Measurements from ENCODE around the gene PCBP4.
A peak's percentile ranks its signal among the peaks of the same experiment; 100 is the strongest.
"Not testable (repeated sequence)": the region's sequence is repeated elsewhere in the genome, so short reads cannot be mapped to it uniquely, and the experiment has no call there.

The PCBP4 gene

GRCh38 chr3:51995346-51996163 is 28.3 kb upstream of the PCBP4 start, which contains the start of gene RPL29:
Gene RPL29 (minus strand): TSS chr3:51995895. CDS start chr3:51995461, 434 bp downstream.
- peak; percentile 74 to 84 for DNase-seq (ENCODE audit: extremely low read depth in 1 of 2, low read depth in 1 of 2)

- no peak for DNase-seq (ENCODE audit: extremely low read depth in 1 of 2, low read depth in 1 of 2)
These were observed 27.3 kb upstream of the PCBP4 start for GRCh38 chr3:51994530-51994929.

GRCh38 chr3:51993657-51994056 is 26.4 kb upstream of the PCBP4 start:
- not testable (repeated sequence) for DNase-seq (ENCODE audit: extremely low read depth in 1 of 2, low read depth in 1 of 2)

- no peak for DNase-seq (ENCODE audit: extremely low read depth in 1 of 2, low read depth in 1 of 2)
These were observed 24.9 kb upstream of the PCBP4 start for GRCh38 chr3:51992017-51992682.

GRCh38 chr3:51990501-51990971 is 23.3 kb upstream of the PCBP4 start:
- DNase-seq (ENCODE audit: extremely low read depth in 1 of 2, low read depth in 1 of 2): not testable (repeated sequence)

DNA sequence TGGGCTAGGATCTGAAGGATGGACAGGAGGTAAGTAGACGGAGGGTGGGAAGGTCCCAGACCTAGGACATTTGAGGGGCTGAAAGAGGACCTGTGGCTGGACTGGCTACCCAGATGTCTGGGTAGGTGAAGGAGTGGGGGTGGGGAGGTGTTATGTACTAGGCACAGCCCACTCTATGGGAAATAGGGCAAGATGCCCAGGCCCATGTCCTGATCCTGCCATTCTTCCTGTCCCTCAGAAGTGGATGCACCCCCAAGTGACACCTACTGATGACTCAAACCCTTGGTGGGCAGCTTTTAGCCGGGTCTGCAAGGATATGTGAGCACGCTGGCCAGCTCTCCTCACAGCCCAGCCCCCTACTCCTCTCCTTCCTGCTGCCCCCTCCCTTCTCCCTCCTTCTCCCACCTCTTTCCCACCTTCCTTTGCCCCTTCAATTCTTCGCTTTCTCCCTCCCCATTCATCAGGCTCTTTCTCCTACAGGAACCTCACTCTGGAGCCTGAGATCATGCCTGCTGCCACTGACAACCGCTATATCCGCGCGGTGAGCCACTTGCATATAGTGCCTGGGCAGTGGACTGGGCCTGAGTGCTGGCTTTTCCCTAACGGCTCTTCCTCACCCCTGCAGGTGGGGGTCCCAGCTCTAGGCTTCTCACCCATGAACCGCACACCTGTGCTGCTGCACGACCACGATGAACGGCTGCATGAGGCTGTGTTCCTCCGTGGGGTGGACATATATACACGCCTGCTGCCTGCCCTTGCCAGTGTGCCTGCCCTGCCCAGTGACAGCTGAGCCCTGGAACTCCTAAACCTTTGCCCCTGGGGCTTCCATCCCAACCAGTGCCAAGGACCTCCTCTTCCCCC is 21.3 kb upstream of the PCBP4 start:
- DNase-seq (ENCODE audit: extremely low read depth in 1 of 2, low read depth in 1 of 2): no peak

DNA sequence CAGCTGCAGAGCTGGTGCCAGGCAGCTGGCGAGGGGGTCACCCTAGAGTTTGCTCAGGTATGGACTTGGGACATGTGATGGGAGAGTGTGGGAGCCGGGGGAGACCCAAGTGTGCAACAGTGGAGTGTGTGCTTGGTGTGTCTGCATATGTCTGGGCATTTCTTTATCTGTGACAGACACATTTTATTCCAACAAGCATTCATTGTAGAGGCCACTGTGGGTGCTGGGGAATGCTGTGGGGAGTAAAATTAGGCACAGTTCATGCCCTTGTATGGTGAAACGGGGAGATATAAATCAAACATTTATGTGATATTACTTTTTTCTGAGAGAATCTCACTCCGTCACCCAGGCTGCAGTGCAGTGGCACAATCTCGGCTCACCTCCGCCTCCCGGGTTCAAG is 20.3 kb upstream of the PCBP4 start:
- DNase-seq (ENCODE audit: extremely low read depth in 1 of 2, low read depth in 1 of 2): no peak

- DNase-seq (ENCODE audit: extremely low read depth in 1 of 2, low read depth in 1 of 2): no peak
These were observed 19.0 kb upstream of the PCBP4 start for GRCh38 chr3:51986010-51986947.

- DNase-seq (ENCODE audit: extremely low read depth in 1 of 2, low read depth in 1 of 2): no peak
These were observed 17.8 kb upstream of the PCBP4 start for GRCh38 chr3:51985063-51985462.

DNA sequence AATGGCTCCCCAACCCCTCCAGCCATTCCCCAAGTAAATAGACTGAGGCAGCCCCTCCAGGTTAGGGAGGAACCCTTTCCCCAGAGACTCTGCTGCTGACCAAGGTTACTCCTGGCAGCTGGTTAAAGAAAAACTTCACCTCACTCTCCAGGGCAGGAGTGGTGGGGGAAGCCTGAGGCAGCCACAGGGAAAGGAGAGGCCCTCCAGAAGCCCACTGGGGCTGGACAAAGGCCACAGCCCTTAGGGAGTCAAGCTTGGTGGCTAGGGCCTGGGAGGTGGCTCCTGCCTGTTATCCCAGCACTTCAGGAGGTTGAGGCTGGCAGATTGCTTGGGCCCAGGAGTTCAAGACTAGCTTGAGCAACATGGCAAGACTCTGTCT is 17.0 kb upstream of the PCBP4 start:
- no peak for DNase-seq (ENCODE audit: extremely low read depth in 1 of 2, low read depth in 1 of 2)

DNA sequence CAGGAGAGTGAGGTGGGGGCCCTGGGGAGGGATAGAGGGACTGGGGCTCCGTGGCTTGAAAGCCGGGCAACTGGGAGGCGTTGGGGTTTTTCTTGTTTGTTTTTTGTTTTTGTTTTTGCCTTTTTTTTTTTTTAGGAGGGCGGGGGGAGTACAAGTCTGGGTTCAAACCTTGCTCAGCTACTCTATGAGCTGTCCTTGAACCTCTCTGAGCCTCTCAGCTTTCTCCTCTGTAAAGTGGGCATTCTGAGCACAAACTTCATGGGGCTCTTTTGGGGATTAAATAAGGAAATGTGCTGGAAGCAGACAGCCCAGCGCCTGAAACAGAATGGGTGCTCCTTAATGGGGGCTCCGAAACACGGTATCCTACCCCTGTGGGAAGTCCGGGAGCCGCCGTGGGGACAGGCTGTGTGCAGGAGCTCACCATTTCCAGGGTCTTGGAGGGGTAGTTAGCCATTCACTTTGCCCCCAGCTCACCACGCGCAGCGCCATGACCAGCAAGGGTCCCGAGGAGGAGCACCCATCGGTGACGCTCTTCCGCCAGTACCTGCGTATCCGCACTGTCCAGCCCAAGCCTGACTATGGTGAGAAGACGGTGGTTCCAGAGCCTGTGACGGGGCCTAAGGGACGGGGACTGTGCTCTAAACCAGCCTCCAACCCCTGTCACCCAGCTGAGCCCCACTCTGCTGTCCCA is 16.5 kb upstream of the PCBP4 start:
- no peak for DNase-seq (ENCODE audit: extremely low read depth in 1 of 2, low read depth in 1 of 2)

DNA sequence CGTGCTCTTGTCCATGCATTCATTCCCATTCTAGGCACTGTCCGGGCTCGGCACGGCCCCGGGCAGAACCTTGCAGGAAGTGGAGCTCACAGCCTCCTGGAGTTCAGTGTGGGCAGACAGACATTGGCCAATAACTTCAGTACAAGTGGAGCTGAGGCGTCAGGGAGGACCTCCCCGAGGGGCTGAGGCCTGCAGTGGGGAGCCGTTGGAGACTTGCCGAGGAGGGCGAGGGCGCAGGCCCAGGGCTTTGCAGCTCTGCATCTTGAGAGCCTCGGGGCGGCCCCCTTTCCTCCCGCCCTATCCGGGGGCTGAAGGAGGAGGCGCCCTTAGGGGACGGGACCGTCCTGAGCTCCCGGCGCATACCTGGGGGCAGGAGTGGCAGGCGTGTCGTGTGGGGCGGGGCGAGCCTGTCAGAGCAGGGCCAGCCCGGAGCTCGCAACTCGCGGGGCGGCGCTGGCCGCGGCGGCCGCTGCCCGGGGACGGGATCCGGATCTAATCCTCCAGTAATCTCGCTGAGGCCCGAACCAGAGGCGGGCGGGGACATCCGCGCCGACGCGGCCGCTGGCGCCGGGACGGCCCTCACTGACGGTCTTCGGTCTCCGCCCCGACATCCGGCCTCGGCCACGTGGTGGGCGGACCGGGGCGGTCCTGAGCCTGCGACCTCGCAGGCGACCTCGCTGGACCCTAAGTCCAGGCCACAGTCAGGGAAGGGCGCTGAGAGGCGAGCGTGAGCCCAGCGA is 15.8 kb upstream of the PCBP4 start, which contains the start of gene ACY1:
Gene ACY1 (plus strand): TSS at position 698 of the 740 bp plus-strand sequence. CDS start 530 bp downstream, outside the sequence.
- DNase-seq (ENCODE audit: extremely low read depth in 1 of 2, low read depth in 1 of 2): peak; percentile 69 to 82

- peak in 1 of 2 donors; percentile 22 for DNase-seq (ENCODE audit: extremely low read depth in 1 of 2, low read depth in 1 of 2)
These were observed 15.1 kb upstream of the PCBP4 start for GRCh38 chr3:51982352-51982837.

DNA sequence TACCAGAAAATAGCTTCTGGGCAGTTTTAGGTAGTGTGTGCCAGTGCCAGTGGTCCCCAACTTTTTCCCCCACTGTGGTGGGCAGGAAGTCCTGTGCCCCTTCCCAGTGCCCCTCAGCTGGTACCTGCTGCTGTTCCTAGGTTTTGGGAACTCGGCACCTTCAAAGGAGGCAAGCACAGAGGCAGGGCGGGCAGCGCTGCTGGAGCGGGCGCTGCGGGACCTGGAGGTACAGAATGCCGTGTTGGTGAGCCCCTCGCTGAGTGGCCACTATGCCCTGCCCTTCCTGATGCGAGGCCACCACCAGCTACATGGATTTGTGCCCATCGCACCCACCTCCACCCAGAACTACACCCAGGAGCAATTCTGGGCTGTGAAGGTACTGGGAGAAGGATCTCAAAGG is 13.0 kb upstream of the PCBP4 start:
- DNase-seq (ENCODE audit: extremely low read depth in 1 of 2, low read depth in 1 of 2): no peak

DNA sequence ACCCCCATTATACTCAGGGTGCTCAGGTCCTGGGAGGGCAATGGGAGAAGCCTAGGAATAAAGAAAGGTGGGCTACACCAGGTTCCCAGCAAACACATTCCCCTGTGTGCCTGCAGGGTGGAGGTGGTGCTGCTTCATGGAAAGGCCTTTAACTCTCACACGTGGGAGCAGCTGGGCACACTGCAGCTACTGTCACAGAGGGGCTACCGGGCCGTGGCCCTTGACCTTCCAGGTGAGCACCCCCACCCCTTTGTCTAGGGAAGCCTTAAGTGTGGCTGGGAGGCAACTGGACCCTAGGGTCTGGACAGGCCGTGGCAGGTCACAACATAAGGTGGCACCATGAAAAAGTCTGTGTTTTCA is 10.9 kb upstream of the PCBP4 start:
- no peak for DNase-seq (ENCODE audit: extremely low read depth in 1 of 2, low read depth in 1 of 2)

GRCh38 chr3:51977446-51978142 is 10.3 kb upstream of the PCBP4 start:
- no peak for DNase-seq (ENCODE audit: extremely low read depth in 1 of 2, low read depth in 1 of 2)

DNA sequence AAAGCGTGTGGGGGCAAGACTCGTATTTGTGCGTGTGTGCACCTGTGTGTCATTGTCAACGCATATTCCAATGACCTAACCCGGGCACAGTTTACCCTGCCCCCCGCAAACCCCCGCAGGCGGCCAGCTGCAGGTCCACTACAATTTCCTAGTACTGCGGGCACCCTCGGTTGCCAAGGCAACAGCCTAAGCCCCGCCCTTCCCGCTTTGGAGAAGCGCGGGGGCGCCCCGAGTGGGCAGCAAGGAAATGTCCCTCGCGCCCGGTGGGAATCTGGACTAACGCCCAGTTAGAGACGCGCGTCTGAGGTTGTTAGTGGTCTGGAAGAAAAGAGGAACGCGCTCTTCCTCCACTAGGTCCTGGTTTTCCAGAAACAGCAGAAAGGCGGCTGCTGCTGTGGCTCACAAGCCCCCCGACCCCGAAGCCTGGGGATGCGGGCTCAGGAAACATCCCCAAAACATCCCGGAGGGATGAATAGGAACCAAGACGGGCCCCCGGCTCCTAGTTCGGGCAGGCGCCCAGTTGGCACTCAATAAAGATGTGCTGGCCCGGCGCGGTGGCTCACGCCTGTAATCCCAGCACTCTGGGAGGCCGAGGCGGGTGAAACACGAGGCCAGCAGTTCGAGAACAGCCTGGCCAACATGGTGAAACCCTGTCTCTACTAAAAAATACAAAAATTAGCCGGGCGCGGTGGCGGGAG is 8.7 kb upstream of the PCBP4 start:
- peak in 1 of 2 donors; percentile 24 for DNase-seq (ENCODE audit: extremely low read depth in 1 of 2, low read depth in 1 of 2)

Measured in stimulated activated CD8-positive, alpha-beta memory T cell treated with anti-CD3 and anti-CD28 coated beads, Interleukin-7, amount 100 ng/mL, for 48 hours (primary cell).